OCI-LY7 (cell line): Measurements from ENCODE around the gene RBM42.

Experiments used
- CTCF ChIP-seq: fragments of 200-600 bp; sonication (generic); conservative IDR thresholded peaks from 2 replicates; pipeline ENCODE4 v1.5.1; 2014; ENCODE audit warnings: mild to moderate bottlenecking, antibody characterized with exemption, low read length, moderate library complexity, mixed read lengths
- EZH2phosphoT487 ChIP-seq: fragments of 200-600 bp; sonication (generic); IDR thresholded peaks from 2 replicates; pipeline ENCODE4 v1.6.1; 2018; ENCODE audit warnings: low read depth, borderline replicate concordance, mild to moderate bottlenecking, mixed run types, antibody characterized with exemption, low read length, moderate library complexity, mixed read lengths

GRCh38 chr19:35587321-35587720, 41.5 kb upstream of the RBM42 start:
- TF ChIP-seq CTCF (no peak), EZH2phosphoT487 (no peak)
